ENCODE measurements around the gene MEIKIN.

DNA sequence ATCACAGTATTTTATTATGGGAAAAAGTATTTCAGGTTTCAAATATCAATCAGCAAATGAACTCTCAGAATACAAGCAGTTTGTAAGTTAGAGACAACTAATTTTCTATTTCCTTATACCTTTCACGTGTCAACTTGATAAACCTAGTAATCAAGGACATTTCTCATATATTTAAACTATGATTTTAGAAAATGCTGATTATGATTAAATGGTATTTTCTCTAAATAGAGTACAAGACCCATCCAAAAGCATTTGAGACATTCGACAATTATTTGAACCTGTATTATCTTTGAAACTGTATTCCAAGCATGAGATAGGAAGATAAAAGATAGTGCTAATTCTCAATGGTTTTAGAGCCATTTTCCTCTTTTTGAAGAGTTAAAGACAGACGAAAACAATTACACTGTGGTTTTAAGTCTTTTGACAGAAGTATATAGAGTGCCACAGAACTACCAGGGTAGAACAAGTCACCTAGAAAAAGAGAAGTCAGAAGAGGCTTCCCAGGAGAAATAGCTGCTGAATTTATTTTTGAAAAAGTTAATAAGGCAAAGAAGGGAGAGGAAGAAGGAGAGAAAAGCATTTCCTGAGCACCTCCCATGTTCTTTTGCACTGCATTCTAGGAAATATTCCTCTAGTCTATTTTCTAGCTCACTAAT lies 5.6 kb downstream of the MEIKIN start:
- TF ChIP-seq YY1 (IDR thresholded peaks at IDR 0.05; ENCODE audit: low read depth), result no peak
- TF ChIP-seq, protein P1, sequence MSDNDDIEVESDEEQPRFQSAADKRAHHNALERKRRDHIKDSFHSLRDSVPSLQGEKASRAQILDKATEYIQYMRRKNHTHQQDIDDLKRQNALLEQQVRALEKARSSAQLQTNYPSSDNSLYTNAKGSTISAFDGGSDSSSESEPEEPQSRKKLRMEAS (IDR thresholded peaks at IDR 0.05), result no peak
- no peak for TF ChIP-seq EGR1 (IDR thresholded peaks at IDR 0.05)
- no peak for TF ChIP-seq CREB1 (IDR thresholded peaks at IDR 0.05; ENCODE audit: low read depth)
- no peak for TF ChIP-seq CEBPB (IDR thresholded peaks at IDR 0.05)
- TF ChIP-seq NFIC (IDR thresholded peaks at IDR 0.05), result no peak
- no peak for TF ChIP-seq TCF12 (IDR thresholded peaks at IDR 0.05; ENCODE audit: low read depth)
- no peak for TF ChIP-seq TAF1 (IDR thresholded peaks at IDR 0.05; ENCODE audit: low read depth)
- TF ChIP-seq RAD21 (IDR thresholded peaks at IDR 0.05; ENCODE audit: low read depth), result no peak
- TF ChIP-seq ZBTB7A (IDR thresholded peaks at IDR 0.05; ENCODE audit: low read depth), result no peak
- TF ChIP-seq, protein P2, sequence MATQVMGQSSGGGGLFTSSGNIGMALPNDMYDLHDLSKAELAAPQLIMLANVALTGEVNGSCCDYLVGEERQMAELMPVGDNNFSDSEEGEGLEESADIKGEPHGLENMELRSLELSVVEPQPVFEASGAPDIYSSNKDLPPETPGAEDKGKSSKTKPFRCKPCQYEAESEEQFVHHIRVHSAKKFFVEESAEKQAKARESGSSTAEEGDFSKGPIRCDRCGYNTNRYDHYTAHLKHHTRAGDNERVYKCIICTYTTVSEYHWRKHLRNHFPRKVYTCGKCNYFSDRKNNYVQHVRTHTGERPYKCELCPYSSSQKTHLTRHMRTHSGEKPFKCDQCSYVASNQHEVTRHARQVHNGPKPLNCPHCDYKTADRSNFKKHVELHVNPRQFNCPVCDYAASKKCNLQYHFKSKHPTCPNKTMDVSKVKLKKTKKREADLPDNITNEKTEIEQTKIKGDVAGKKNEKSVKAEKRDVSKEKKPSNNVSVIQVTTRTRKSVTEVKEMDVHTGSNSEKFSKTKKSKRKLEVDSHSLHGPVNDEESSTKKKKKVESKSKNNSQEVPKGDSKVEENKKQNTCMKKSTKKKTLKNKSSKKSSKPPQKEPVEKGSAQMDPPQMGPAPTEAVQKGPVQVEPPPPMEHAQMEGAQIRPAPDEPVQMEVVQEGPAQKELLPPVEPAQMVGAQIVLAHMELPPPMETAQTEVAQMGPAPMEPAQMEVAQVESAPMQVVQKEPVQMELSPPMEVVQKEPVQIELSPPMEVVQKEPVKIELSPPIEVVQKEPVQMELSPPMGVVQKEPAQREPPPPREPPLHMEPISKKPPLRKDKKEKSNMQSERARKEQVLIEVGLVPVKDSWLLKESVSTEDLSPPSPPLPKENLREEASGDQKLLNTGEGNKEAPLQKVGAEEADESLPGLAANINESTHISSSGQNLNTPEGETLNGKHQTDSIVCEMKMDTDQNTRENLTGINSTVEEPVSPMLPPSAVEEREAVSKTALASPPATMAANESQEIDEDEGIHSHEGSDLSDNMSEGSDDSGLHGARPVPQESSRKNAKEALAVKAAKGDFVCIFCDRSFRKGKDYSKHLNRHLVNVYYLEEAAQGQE (IDR thresholded peaks at IDR 0.05; ENCODE audit: low read depth), result no peak
- no peak for TF ChIP-seq EP300 (IDR thresholded peaks at IDR 0.05; ENCODE audit: borderline replicate concordance)
- TF ChIP-seq FOXM1 (IDR thresholded peaks at IDR 0.05; ENCODE audit: borderline replicate concordance, low read depth), result no peak
- no peak for TF ChIP-seq TEAD4 (IDR thresholded peaks at IDR 0.05)

Measured in Ishikawa (cell line).